Anterior cingulate cortex (tissue), 58 donors: ENCODE results near the gene DCUN1D3.

ENCODE experiments used
- DNase-seq, 58 donors: peaks; one replicate each; lab custom pipeline; 2025; lab: John Stamatoyannopoulos, UW

Gene DCUN1D3

DNA sequence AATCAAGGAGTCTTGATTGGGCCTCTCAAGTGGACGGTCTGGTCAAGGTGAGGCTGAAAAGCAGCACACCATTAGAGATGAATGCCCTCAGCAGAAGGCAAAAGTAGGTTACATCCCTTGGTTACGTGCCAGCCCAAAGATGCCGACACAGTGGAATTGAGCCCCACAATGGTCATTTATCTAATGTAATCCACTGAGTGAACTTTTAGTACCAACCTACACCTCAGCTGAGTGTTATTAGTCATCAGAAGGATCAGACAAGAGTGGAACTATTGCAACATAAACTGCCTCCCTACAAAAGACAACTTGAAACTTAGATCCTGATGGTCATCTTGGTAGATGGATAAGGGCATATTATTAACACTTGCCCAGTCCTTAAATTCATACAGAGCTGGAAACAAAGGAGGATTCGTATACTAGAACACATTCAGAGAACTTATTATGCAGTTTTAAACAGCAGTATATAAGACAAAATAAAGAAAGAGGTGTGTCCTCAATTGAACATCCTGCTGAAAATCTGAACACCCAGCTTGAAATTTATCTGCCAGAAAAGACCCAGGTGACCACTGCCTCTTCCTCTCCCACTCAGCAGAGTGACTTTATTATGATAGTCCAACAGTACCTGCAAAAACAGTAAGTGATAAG, 2.8 kb downstream of the DCUN1D3 start:
- peak in 2 of 58 donors; percentile 6 to 20 for DNase-seq

DNA sequence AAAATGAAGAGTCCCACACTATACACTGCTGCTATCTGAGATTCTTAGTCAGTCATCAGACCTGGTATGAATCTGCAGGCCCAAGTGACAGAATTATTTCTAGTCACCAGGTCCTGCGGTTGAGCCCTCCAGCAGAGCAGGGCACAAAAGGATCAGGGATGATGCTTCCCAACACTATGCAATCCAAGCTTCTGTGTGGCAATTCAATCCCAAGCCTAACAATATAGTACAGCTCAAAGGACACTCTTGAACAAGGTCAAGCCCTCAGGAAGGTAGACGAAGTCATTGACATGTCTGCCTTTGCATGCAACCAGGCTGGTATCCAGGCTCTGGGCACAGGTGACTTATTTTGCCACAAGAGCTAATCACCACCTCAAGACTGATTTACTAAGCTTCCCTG, 5.8 kb downstream of the DCUN1D3 start:
- DNase-seq = no peak

DNA sequence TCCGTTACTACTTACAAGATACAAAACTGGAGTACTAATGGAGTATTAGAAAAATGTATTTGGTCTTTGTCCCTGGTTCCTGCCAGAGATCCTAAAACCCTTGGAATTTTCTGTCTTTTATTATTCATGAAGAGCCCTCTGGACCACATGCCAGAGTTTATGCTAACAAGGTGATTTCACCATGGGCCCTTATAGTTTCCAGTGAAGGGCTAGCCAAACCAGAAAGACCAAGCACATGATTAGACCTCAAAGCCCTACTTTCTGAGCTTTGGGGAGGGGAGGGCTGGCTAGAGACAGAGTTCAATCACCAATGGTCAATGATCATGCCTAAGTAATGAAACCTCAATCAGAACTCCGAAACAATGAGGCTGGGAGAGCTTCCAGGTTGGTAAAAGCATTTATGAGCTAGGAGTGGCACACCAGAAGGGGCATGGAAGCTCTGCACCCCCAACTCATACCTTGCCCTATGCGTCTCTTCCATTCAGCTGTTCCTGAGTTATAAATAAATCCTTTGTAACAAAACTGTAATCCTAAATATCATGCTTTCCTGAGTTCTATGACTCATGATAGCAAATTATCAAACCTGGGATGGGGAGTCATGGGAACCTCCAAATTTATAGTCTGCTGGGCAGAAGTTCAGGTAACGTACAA, 10.4 kb downstream of the DCUN1D3 start:
- DNase-seq = no peak

DNA sequence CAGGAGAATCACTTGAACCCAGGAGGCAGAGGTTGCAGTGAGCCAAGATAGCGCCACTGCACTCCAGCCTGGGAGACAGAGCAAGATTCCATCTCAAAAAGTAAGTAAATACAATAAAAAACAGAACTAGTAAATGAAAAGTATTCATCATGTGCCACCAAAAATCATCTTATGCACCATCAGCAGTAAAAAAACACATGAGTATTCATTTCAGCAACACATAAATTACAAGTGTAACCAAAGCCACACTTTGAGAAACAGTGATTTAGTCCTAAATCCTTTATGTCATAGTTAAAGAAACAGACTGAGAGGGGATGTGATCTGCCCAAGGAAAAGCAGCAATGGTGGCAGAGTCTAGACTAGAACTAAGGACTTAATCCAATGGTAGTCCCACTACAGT, 13.0 kb downstream of the DCUN1D3 start:
- DNase-seq = no peak

DNA sequence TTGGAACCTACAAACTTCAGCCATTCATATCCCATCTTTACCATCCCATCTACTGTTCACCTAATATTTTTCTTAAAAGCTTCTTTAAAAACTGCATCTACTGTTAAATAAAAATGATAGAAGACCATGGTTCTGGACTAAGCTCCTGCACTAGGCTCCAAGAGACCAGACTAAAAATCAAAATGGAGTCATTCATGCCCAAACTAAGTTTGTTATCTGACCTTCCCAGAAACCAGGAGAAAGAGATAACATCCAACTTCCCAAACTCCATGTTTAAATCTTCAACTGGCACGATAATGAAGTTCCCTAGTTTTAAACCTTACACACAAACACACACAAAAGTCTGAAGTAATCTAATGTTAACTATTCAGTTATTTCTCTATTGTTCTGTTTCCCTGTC, 13.8 kb downstream of the DCUN1D3 start:
- DNase-seq = no peak

DNA sequence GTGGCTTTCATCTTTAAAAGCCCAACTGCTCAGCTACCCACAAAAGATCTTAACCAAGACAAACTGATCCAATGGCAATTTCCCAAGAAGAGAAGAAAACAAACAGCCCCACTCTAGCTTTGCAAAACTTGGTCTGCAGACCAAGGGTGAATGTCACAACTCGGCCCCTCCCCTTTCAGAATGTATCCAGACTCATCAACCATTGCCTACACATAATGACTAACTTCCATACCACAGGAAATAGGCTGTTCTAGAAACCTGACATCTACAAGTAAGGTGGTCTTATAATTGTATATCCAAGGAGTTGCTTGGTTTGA, 16.0 kb downstream of the DCUN1D3 start:
- no peak for DNase-seq

DNA sequence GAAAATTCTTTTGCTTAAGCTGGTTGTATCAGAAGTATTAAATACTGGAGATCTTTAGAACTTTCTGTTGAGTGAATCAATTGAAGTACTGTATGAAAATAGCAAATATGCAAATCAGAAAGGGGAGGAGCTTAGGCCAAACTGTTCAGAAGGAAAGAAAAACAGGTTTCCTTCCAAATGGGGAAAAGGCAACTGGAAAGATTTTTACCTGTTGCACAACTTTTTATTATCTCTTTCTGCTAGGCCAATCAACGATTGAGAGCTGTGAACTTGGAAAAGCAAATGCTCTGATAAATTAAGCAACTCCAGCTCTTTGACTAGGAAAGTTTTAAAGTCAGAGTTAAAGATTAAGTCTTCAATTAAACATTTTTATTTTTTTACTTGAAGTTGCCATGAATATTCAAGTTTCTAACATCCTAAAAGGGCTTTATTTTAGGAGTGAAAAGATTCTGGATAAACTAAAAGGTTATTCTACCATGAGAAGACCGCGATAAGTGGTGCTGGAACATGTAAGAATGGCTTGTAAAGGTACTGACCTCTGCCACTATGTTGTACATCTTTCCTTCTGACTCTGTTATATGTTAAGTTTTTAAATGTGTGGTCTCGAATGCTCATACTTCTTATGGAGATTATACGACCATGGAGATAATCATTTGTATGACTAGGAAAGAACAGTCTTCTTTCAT, 16.5 kb downstream of the DCUN1D3 start:
- DNase-seq = no peak

DNA sequence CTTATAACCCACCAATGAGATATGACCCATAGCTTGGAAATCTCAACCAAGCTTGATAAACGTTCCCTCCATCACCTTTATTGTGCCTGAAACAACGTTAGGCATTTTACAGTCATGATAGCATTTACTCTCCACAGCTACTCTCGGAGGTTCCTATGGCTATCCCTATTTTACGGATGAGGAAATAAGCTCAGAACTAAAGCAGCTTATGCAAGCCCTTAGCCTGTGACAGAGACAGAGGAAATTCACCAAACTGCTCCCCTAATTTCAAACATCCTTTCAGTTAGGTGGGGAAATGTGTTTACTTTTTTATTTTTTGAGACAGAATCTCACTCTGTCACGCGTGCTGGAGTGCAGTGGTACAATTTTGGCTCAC, 18.7 kb downstream of the DCUN1D3 start:
- DNase-seq = no peak

DNA sequence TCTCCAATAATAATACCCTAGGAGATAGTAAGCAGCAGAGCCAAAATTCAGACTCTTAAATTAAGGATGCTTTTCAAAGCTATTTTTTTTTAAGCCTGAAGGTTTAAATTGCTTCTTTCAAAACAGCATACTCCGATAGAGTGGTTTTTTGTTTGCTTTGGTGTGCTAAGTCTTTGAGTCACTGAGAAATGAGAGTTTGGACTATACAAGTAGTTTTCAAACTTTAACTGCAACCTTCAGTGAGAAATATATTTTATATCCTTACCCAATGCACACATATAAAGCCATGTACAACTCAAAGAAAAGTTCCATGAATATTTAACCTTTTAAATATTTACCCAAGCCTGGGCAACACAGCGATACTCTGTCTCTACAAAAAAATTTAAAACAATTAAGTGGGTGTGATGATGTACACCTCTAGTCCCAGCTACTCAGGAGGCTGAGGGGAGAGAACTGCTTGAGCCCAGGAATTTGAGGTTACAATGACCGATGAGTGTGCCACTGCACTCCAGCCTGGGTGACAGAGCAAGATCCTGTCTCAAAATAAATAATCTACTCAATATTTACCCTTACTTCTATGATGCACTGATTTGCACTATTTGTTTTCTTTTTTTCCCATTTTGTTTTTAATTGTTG, 19.2 kb downstream of the DCUN1D3 start:
- no peak for DNase-seq

DNA sequence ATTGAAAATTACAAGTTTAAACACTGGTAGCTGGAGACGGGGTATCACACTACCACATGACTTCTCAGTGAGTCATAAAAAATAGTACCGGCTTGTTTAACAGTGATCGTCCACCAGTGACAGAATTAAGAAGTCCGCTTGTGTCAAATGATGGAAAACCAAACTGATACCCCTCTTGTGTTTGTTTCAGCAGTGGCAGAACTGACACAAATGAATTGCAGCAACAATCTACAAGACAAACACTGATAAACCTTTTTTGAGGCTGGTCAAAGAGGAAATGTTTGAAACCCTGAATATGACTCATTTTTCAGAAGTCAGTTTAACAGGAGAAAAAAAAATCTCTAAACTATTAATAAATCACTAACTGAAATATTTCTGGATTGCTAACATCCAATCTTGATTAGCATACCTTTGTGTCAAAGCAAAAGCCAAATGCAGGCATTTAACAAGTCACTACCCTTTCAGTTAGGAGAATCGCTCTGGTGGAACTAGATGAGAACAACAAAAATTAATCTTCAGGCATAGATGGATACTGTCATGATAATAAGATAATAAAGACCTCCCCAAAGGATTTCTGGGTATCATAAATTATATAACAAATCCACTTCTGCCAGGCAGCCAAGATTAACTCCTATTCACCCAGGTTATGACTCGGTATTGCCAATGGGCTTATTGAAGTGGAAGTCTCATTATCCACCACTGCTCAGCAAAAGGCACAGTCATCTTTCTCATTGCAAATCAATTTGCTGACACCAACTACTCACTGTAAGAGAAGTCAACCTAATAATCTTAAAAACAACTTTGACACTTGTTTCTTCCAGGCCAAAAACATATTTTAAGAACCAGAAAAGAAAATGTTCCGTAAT, 20.8 kb downstream of the DCUN1D3 start:
- no peak for DNase-seq

DNA sequence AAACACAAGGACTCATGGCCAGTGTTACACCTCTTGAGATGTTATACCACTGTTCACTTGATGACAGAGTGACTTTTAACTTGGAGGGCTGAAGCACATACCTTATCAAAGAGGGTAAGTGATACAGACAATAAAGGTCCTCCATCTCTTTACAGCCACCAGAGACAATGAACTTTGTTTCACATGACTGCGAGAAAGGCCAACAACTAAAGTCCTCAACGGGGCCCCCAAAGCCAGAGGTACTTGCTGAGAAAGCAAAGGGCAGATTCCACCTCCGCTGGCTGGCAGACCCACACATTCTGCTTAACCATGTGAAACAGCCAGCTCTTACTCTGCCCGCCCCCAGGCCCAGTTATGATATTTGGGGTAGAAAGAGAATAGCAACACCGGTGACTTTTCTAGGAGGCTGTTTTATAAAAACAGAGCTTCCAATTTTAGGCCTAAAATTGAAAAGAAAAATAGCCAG, 21.4 kb downstream of the DCUN1D3 start:
- no peak for DNase-seq

DNA sequence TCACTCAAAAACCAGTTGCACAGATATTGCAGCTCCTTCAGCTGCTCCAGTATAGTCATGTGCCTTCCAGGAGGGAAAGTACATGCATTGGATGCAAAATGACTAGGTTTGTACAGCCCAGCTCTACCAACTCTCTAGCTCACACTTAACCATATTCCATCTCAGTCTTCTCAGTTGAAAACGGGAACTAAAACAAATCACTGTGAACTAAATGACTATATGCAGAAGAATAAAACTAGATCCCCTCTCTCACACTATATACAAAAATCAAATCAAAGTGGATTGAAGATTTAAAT, 24.9 kb downstream of the DCUN1D3 start:
- DNase-seq = peak in 1 of 58 donors; percentile 19

DNA sequence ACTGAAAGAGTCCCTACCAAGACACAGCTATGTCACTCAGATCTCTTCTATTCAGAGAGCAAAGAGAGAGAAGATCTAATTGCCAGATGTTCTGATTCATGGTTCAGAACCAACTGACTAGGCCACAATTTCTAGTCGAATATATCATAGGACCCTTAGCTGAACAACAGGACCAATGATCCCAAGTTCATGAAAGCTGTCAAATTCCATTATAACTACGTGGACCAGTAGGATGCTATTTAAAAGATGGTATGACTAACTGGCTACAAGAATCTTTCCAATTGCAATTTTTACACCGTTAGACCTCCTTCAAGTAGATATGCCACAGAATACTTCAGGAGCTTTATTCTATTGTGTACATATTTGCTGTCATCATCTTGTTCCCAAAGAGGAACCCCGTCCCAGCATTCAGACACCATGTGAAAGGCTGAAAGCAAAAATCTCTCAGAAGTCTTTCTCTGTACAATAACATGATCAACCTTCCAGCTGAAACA, 26.0 kb downstream of the DCUN1D3 start:
- no peak for DNase-seq

DNA sequence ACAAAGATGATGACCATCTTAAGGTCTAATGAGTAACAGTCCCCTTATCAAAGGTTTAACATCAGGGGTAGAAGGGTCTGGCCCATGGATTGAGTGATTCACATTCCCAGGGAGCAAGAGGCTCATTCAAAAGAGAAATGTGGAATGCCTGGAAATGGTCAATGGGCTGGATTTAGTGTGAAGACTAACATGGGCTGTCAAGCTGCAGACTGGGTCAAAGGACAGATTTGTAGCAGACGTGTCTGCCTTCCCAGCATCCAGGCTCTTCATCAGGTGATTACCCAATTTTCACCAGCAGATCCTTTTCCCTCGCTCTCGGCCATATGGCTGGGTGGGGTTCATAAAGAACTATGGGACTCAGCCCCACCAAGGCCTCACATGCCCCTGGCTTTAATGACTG, 26.8 kb downstream of the DCUN1D3 start:
- DNase-seq = no peak

DNA sequence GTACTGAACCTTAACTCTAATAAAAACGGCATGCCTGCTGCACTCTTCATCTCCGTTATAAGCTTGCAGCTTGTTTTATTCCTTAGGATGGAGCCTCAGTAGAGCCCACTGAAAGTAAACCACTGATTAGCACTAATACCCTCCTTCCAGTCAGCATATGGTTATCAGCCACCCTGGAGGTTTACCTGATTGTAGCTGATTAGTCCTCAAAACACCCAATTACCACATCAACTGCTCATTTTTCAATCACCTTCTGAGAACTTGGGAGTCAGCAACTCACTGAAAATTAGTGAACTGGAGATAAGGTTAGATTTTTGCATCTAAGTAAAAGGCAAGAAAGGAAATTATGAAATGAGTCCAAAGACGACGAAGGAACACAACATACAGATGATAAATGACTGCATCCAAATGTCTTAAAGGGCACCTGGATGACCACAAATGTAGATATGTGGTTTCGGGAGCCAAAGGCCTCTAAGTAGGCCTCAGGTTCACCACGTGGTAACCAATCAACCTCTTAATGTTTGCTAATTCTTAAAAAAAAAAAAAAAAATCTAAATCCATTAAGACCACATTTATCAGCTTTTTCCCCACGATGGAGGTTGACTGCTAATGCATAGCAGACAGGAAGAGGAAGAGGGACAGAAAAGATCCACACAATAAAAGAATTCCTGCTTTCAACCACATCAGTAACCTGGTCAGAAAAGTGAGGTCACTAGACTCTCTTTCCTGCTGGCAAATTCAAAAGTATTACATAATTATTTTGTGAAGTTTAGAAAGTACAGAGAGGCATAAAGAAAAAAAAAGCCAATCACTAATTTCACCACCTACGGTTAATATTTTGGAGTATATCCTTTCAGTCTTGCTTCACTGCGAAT, 28.0 kb downstream of the DCUN1D3 start:
- DNase-seq = no peak

DNA sequence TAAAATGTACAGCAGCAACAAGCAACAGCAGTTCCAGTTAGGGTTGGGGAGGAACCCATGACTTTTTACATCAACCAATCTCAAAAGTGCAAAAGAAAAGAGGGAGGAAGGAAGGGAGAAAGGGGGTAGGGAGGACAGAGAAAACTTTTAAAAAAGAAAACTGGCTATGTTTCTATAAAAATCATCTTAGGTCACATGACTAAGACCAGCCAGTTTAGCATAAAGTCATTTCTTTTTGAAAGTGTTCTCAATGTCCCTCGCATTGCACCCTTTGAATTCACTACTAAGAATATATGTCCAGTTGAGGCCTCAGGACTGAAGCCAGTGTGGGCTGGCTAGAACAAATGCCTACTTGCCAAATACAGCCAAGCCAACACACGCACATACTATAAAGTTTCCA, 28.9 kb downstream of the DCUN1D3 start:
- DNase-seq = no peak

DNA sequence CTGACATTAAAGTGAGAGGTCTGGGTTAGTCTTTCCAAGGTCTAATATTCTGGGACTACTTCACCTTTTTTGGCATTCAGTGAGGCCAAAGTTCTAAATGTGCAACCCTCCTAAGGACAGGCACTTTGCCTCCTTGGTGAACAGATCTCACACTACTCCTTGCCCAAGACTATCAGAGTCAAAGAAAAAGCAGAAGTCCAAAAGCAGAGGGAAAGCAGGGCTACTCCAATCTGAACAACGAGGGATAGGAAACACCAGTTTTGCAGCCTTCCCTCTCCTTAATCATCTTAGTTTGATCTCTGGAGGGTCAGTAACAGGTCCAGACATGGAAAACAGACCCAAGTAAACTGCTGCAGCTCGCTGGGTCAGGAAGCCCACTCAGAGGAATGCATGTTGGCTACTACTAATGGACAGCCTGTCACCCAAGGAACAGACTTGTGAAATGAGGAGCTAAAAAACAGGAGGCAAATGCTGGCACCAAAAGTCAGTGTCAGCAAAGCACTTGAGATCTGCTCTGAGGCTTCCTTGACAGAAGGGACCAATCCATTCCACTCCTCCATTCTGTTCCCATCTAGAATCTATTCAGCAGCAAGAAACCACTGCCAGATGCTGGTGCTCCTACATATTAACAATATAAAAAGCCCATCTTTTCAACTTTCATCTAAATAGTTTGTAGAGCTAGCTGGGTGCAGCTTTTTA, 29.9 kb downstream of the DCUN1D3 start:
- no peak for DNase-seq

DNA sequence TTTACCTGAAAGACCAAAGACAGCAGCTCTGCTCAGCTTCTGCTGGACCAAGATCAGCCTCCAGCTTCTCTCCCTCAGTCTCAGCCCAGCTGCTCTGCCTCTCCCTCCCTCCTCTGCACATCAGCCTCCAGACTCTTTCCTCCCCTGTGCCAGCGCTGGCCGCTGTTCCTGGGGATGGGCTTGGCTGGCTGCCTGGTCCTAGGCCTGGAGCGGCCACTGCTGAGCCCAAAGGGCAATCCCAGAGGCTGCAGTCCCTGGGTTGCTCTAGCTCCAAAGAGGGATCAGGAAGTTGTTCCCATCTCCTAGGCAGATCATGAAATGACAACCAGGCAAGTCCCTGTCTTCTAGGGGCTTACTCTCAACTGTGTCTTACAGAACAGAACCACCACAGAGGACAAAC, 31.3 kb downstream of the DCUN1D3 start:
- DNase-seq = peak in 54 of 58 donors; percentile 16 to 86 (median 63)

DNA sequence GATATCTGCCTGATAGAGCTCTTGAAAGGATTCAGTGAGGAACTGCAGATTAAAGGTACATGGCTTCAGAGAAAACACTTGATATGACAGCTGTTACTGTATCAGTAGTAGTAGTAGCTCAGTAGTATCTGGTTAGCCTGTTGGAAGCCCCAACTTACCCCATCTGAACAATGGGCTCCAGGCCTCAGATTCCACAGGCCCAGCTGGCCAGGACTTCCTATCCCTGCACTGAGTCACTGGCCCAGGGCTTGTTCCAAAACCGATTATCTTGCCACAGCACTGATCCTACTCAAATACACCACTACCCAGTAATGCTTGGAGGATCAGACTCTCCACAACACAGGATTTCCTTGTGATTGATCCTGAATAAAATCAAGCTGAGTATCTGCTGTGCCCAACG, 32.6 kb downstream of the DCUN1D3 start:
- DNase-seq = no peak
